GM12878 (cell line): ENCODE measurements around the gene UGGT2. TPM values are rescaled to one million over a fixed set of nuclear protein-coding genes. Genes with fewer than 3 reads are reported as not detected.

Source experiments
- ATF3 ChIP-seq: IDR thresholded peaks from 2 replicates; pipeline ENCODE4 v1.6.1; 2011; ENCODE audit warnings: low read depth, mild to moderate bottlenecking, low read length, moderate library complexity, borderline replicate concordance; ENCODE audit errors: extremely low read depth
- ATF7 ChIP-seq: fragments of 450-650 bp; IDR thresholded peaks from 2 replicates; pipeline ENCODE4 v1.6.1; 2016; ENCODE audit warnings: low read depth, mild to moderate bottlenecking
- BACH1 ChIP-seq: fragments of 450-650 bp; IDR thresholded peaks from 2 replicates; pipeline ENCODE4 v1.6.1; 2017; ENCODE audit warnings: mild to moderate bottlenecking, borderline replicate concordance
- CHD4 ChIP-seq: fragments of 200-600 bp; sonication (generic); IDR thresholded peaks from 2 replicates; pipeline ENCODE4 v1.6.1; 2016; ENCODE audit warnings: mild to moderate bottlenecking
- EP300 ChIP-seq, 2 experiments: fragments of 150-350 bp in 1 of 2; IDR thresholded peaks; 2 replicates each; pipeline ENCODE4 v1.6.1; 2011 to 2012; ENCODE audit warnings: low read depth in 2 of 2, low read length in 2 of 2, borderline replicate concordance in 1 of 2, improper control_type of control experiment in 1 of 2, inconsistent platforms in 1 of 2; ENCODE audit not compliant: control insufficient read depth in 1 of 2
- EZH2 ChIP-seq: IDR thresholded peaks from 2 replicates; pipeline ENCODE4 v1.6.1; 2012; ENCODE audit warnings: low read depth, mild to moderate bottlenecking, control low read depth, inconsistent platforms, low read length, borderline replicate concordance; ENCODE audit not compliant: control insufficient read depth
- IKZF2 ChIP-seq, 2 experiments: fragments of 450-650 bp; IDR thresholded peaks; 2 replicates each; pipeline ENCODE4 v1.6.1; 2017; ENCODE audit warnings: mild to moderate bottlenecking in 2 of 2, moderate library complexity in 2 of 2
- IRF3 ChIP-seq: fragments of 450-650 bp; IDR thresholded peaks from 2 replicates; pipeline ENCODE4 v1.6.1; 2014; ENCODE audit warnings: mild to moderate bottlenecking
- KDM1A ChIP-seq: fragments of 200-600 bp; sonication (generic); IDR thresholded peaks from 2 replicates; pipeline ENCODE4 v1.6.1; 2016; ENCODE audit warnings: borderline replicate concordance
- NKRF ChIP-seq: fragments of 450-650 bp; conservative IDR thresholded peaks from 2 replicates; pipeline ENCODE4 v1.6.1; 2017; ENCODE audit warnings: mild to moderate bottlenecking, moderate library complexity
- NR2C1 ChIP-seq: fragments of 450-650 bp; IDR thresholded peaks from 2 replicates; pipeline ENCODE4 v1.6.1; 2017; ENCODE audit warnings: antibody characterized with exemption, mild to moderate bottlenecking, moderate library complexity
- SPI1 ChIP-seq: IDR thresholded peaks from 2 replicates; pipeline ENCODE4 v1.6.1; 2011; ENCODE audit warnings: low read depth, mild to moderate bottlenecking, low read length, moderate library complexity, borderline replicate concordance; ENCODE audit not compliant: insufficient read depth
- SREBF2 ChIP-seq: IDR thresholded peaks from 2 replicates; pipeline ENCODE4 v1.6.1; 2012; ENCODE audit warnings: mild to moderate bottlenecking, low read length
- SRF ChIP-seq, 2 experiments: IDR thresholded peaks; 2 replicates each; pipeline ENCODE4 v1.6.1; 2011; ENCODE audit warnings: low read depth in 2 of 2, low read length in 2 of 2, mild to moderate bottlenecking in 1 of 2, moderate library complexity in 1 of 2
- SUPT20H ChIP-seq: IDR thresholded peaks from 2 replicates; pipeline ENCODE4 v1.6.1; 2011; ENCODE audit warnings: low read depth, mild to moderate bottlenecking, low read length, moderate library complexity, borderline replicate concordance; ENCODE audit not compliant: control insufficient read depth
- TCF12 ChIP-seq: IDR thresholded peaks from 2 replicates; pipeline ENCODE4 v1.6.1; 2011; ENCODE audit warnings: low read depth, mild to moderate bottlenecking, low read length
- TCF3 ChIP-seq: IDR thresholded peaks from 2 replicates; pipeline ENCODE4 v1.6.1; 2012; ENCODE audit warnings: low read depth, mild to moderate bottlenecking, low read length, borderline replicate concordance; ENCODE audit not compliant: insufficient read depth
- ZNF217 ChIP-seq: fragments of 450-650 bp; IDR thresholded peaks from 2 replicates; pipeline ENCODE4 v1.6.1; 2017; ENCODE audit warnings: antibody characterized with exemption, mild to moderate bottlenecking
- polyA plus RNA-seq, 11 experiments: library from polyadenylated mRNA; depleted of rRNA in 4 of 11; unstranded in 6 of 11; stranded (reverse) in 5 of 11; fragments of >200 nt; fragmentation: Nextera tagmentation in 4 of 11; fragmentation: Illumina TruSeq in 1 of 11; extraction: Ambion mirVana in 4 of 11; extraction: Trizol in 1 of 11; gene quantifications; 1 replicate in 1 of 11; 2 replicates in 10 of 11; pipeline versions ENCODE4 v1.2.1 to v1.2.3, GENCODE V29; 2011 to 2016; ENCODE audit warnings: inconsistent platforms in 2 of 11, missing spikeins in 2 of 11, low read depth in 1 of 11
- total RNA-seq, 4 experiments: library from RNA; depleted of rRNA in 3 of 4; stranded (reverse); fragments of >200 nt in 3 of 4; fragmentation: Illumina TruSeq in 1 of 4; extraction: Trizol in 1 of 4; gene quantifications; 2 replicates each; pipeline versions ENCODE4 v1.2.1 to v1.2.3, GENCODE V29; 2013 to 2021
- TF ChIP-seq, protein P1 (sequence below): IDR thresholded peaks from 2 replicates; pipeline ENCODE4 v1.6.1; 2012; ENCODE audit warnings: mild to moderate bottlenecking, low read depth, low read length
- TF ChIP-seq, protein P2 (sequence below): IDR thresholded peaks from 2 replicates; pipeline ENCODE4 v1.6.1; 2012; ENCODE audit warnings: low read length, inconsistent platforms

The UGGT2 gene
- total and polyA plus RNA-seq, 10 of the 15 experiments (the other 5 are each of a cell fraction or from before 2014, with no cell fraction given) = 4.9 to 29.0 (median 17.3) TPM

DNA sequence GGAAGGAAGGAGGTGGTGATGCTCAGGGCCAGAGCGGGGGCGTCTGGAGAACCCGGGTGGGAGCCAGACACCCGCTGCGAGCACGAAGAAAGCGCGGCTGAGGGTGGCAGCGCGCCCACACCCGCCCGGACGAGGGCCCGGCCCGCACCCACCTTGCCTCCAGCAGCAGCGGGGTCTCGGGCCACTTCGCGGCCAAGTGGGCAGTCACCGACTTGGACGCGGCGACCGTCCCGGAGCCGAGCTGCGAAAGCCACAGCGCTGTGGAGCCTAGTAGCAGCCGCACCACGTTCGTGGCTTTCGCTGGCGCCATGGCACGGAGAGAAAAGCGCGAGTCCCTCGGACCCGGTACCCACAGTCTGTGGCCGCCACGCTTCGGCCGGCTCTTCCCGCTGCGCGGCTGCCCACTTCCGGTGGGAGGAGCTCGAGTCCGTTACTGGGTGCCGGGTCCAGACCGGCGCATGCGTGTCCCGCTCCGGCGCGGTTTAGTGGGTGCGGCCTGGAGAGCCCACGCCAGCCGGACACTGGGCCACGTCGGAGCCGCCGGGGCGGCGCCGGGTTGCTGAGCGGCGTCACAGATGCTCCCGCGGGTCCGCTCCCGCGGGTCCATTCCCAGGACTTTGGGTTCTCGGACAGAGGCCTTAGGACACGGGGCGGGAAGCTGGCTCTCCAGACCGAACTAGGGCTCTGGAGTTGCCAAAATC lies at the start of gene UGGT2 (continued):
- TF ChIP-seq NKRF = peak; percentile 89
- peak; percentile 72; the same call in 1 of the 2 replicates for TF ChIP-seq ATF7
- TF ChIP-seq TCF12 = 0 out of 2 replicates have a peak, but pooled peaks have one; percentile 34
- 0 out of 2 replicates have a peak, but pooled peaks have one; percentile 3 for TF ChIP-seq ZNF217
- TF ChIP-seq, protein P1, sequence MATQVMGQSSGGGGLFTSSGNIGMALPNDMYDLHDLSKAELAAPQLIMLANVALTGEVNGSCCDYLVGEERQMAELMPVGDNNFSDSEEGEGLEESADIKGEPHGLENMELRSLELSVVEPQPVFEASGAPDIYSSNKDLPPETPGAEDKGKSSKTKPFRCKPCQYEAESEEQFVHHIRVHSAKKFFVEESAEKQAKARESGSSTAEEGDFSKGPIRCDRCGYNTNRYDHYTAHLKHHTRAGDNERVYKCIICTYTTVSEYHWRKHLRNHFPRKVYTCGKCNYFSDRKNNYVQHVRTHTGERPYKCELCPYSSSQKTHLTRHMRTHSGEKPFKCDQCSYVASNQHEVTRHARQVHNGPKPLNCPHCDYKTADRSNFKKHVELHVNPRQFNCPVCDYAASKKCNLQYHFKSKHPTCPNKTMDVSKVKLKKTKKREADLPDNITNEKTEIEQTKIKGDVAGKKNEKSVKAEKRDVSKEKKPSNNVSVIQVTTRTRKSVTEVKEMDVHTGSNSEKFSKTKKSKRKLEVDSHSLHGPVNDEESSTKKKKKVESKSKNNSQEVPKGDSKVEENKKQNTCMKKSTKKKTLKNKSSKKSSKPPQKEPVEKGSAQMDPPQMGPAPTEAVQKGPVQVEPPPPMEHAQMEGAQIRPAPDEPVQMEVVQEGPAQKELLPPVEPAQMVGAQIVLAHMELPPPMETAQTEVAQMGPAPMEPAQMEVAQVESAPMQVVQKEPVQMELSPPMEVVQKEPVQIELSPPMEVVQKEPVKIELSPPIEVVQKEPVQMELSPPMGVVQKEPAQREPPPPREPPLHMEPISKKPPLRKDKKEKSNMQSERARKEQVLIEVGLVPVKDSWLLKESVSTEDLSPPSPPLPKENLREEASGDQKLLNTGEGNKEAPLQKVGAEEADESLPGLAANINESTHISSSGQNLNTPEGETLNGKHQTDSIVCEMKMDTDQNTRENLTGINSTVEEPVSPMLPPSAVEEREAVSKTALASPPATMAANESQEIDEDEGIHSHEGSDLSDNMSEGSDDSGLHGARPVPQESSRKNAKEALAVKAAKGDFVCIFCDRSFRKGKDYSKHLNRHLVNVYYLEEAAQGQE = no peak
- TF ChIP-seq IRF3 = no peak
- TF ChIP-seq SPI1 = 0 out of 2 replicates have a peak, but pooled peaks have one; percentile 15
- TF ChIP-seq EP300 (IDR thresholded peaks at IDR 0.05; ENCODE audit: borderline replicate concordance in 1 of 2, control insufficient read depth in 1 of 2, low read depth in 2 of 2, low read length in 2 of 2) = no peak
- peak in 1 of 2 experiments; percentile 42; a peak in 2 of 4 replicates for TF ChIP-seq IKZF2 (IDR thresholded peaks at IDR 0.05)
- TF ChIP-seq, protein P2, sequence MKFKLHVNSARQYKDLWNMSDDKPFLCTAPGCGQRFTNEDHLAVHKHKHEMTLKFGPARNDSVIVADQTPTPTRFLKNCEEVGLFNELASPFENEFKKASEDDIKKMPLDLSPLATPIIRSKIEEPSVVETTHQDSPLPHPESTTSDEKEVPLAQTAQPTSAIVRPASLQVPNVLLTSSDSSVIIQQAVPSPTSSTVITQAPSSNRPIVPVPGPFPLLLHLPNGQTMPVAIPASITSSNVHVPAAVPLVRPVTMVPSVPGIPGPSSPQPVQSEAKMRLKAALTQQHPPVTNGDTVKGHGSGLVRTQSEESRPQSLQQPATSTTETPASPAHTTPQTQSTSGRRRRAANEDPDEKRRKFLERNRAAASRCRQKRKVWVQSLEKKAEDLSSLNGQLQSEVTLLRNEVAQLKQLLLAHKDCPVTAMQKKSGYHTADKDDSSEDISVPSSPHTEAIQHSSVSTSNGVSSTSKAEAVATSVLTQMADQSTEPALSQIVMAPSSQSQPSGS = no peak
- TF ChIP-seq ATF3 = no peak
- no peak for TF ChIP-seq SUPT20H
- TF ChIP-seq NR2C1 = no peak
- TF ChIP-seq EZH2 = no peak
- TF ChIP-seq KDM1A = no peak
- TF ChIP-seq CHD4 = no peak
- no peak for TF ChIP-seq SREBF2
- peak; percentile 34 for TF ChIP-seq BACH1
- TF ChIP-seq SRF (IDR thresholded peaks at IDR 0.05; ENCODE audit: low read depth in 2 of 2, low read length in 2 of 2) = no peak
- TF ChIP-seq TCF3 = peak; percentile 52; the same call in 1 of the 2 replicates
